Measurements from ENCODE around the gene ZNF575.

GRCh38 chr19:43496960-43497359 is 36.0 kb upstream of the ZNF575 start:
- no peak for TF ChIP-seq CTCF (IDR thresholded peaks at IDR 0.05)
- TF ChIP-seq EP300 (IDR thresholded peaks at IDR 0.05) = no peak
- no peak for TF ChIP-seq POLR2A (IDR thresholded peaks at IDR 0.05)
